Airway epithelial cell (primary cell): ENCODE results near the gene SALL2. TPM values are rescaled to one million over a fixed set of nuclear protein-coding genes. Genes with fewer than 3 reads are reported as not detected.

ENCODE experiments used
- total RNA-seq: library from RNA; depleted of rRNA; stranded (reverse); fragments of >200 nt; gene quantifications from 2 replicates; pipeline ENCODE4 v1.2.3, GENCODE V29; 2015

SALL2 gene
- total RNA-seq: 2.6 and 4.2 TPM in 2 replicates

GRCh38 chr14:21525962-21526671, at the start of gene SALL2:
TSS of gene SALL2 (minus strand) at chr14:21526346. CDS start at chr14:21526127, 219 bp downstream.

GRCh38 chr14:21510735-21511657, 15.2 kb downstream of the SALL2 start, which contains the start of gene METTL3:
TSS of gene METTL3 (minus strand) at chr14:21511340. CDS start at chr14:21511223, 117 bp downstream.

GRCh38 chr14:21476925-21477681, 49.0 kb downstream of the SALL2 start, which contains the start of the genes RAB2B and TOX4:
TSS of gene RAB2B (minus strand) at chr14:21476959. CDS start at chr14:21476872, 87 bp downstream.
TSS of gene TOX4 (plus strand) at chr14:21477195. CDS start at chr14:21477279, 84 bp downstream.

Other genes starting within 250 kb of the SALL2 start
- gene RPGRIP1, start 246.3 kb downstream of the SALL2 start, total RNA-seq: not detected in 2 replicates
- 56.3 and 69.7 TPM in 2 replicates for gene SUPT16H, start 142.3 kb downstream of the SALL2 start, total RNA-seq
- gene CHD8, start 70.2 kb downstream of the SALL2 start, total RNA-seq: 34.5 and 56.3 TPM in 2 replicates
- gene RAB2B, start 49.4 kb downstream of the SALL2 start, total RNA-seq: 8.7 and 9.8 TPM in 2 replicates
- gene TOX4, start 49.2 kb downstream of the SALL2 start, total RNA-seq: 26.3 and 39.8 TPM in 2 replicates
- gene METTL3, start 15.0 kb downstream of the SALL2 start, total RNA-seq: 27.8 and 34.0 TPM in 2 replicates
- not detected in 2 replicates for gene OR10G3, start 53.7 kb upstream of the SALL2 start, total RNA-seq
- not detected in 2 replicates for gene OR10G2, start 108.6 kb upstream of the SALL2 start, total RNA-seq
- not detected in 2 replicates for gene OR4E2, start 127.5 kb upstream of the SALL2 start, total RNA-seq
- gene OR4E1, start 147.5 kb upstream of the SALL2 start, total RNA-seq: not detected in 2 replicates